Measurements from ENCODE around the gene SHKBP1. TPM values are rescaled to one million over a fixed set of nuclear protein-coding genes. Genes with fewer than 3 reads are reported as not detected.

The SHKBP1 gene
- total and polyA plus RNA-seq, 9 of the 15 experiments (the other 6 are each of a cell fraction or from before 2014, with no cell fraction given) = 1.2 to 58.1 (median 22.3) TPM

DNA sequence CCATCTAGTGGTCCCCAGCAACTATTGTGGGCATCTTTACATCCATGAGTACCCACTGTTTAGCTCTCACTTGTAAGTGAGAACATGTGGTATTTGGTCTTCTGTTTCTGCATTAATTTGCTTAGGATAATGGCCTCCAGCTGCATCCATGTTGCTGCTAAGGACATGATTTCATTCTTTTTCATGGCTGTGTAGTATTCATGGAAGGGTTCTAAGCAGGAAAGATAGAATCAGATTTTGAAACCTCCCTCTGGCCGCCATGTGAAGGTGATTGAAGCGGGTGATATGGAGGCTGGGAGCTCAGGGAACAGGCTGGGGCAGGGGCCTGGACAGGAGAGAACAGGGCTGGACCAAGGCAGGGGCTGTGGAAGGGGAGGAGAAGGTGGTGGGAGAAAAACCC, 44.6 kb downstream of the SHKBP1 start:
- FAIRE-seq = no peak
- no peak for DNase-seq (ENCODE audit: extremely low read depth in 1 of 4, low spot score in 3 of 4)
- H2AFZ ChIP-seq (ENCODE audit: low read depth, low read length) = no peak overlapping the region
- H3K4me3 ChIP-seq = no peak overlapping the region
- no peak overlapping the region for H3K27ac ChIP-seq (ENCODE audit: extremely low read depth, low read depth, low read length)
- H3K9me1 ChIP-seq (ENCODE audit: control insufficient read depth, insufficient read depth, low read length) = no peaks in the 10 kb centered on the region
- ChIA-PET POLR2A (interaction anchor here (0.7 kb wide), 1 partner anchor 337 kb away, joined by 3 read pairs; no protein-coding TSS in a partner anchor), CTCF (ENCODE audit: low intra/inter-chr PET ratio) (no interaction called here)
- BruUV-seq (replicated peaks) = no TSS peak
- no peak overlapping the region for H3K9ac ChIP-seq (ENCODE audit: insufficient read depth in 1 of 2, low read depth in 2 of 2, low read length in 2 of 2)
- H4K20me1 ChIP-seq (replicated peaks; ENCODE audit: control insufficient read depth, insufficient read depth, low read length) = no peaks in the 10 kb centered on the region
- no peak overlapping the region for H3K4me2 ChIP-seq (ENCODE audit: insufficient read depth, low read length)
- no peaks in the 10 kb centered on the region for H3K9me3 ChIP-seq (replicated peaks; ENCODE audit: control insufficient read depth, insufficient read depth, low read depth, low read length)
- H3K36me3 ChIP-seq (ENCODE audit: control insufficient read depth, insufficient read depth, low read length) = peaks cover 70% of the 10 kb centered on the region; the same call in 2 of the 3 replicates
- no peak for ATAC-seq
- TF ChIP-seq ATF2 (CRISPR knock-in tag; IDR thresholded peaks at IDR 0.05) (no peak), KDM5B (IDR thresholded peaks at IDR 0.05; ENCODE audit: insufficient replicate concordance, low read depth, low read length) (no peak), NFRKB (IDR thresholded peaks at IDR 0.05; ENCODE audit: low read depth) (no peak), MYC (IDR thresholded peaks at IDR 0.05; ENCODE audit: low read depth, low read length) (no peak), MYC (CRISPR knock-in tag; IDR thresholded peaks at IDR 0.05; ENCODE audit: borderline replicate concordance, low read depth) (no peak), ZNF311 (CRISPR knock-in tag; IDR thresholded peaks at IDR 0.05) (no peak), ZNF146 (CRISPR knock-in tag; IDR thresholded peaks at IDR 0.05; ENCODE audit: unreplicated experiment) (peak; percentile 84), SNRNP70 (optimal IDR thresholded peaks at IDR 0.05; ENCODE audit: low read depth, low read length) (no peak)
- TF ChIP-seq, protein P1, sequence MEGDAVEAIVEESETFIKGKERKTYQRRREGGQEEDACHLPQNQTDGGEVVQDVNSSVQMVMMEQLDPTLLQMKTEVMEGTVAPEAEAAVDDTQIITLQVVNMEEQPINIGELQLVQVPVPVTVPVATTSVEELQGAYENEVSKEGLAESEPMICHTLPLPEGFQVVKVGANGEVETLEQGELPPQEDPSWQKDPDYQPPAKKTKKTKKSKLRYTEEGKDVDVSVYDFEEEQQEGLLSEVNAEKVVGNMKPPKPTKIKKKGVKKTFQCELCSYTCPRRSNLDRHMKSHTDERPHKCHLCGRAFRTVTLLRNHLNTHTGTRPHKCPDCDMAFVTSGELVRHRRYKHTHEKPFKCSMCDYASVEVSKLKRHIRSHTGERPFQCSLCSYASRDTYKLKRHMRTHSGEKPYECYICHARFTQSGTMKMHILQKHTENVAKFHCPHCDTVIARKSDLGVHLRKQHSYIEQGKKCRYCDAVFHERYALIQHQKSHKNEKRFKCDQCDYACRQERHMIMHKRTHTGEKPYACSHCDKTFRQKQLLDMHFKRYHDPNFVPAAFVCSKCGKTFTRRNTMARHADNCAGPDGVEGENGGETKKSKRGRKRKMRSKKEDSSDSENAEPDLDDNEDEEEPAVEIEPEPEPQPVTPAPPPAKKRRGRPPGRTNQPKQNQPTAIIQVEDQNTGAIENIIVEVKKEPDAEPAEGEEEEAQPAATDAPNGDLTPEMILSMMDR (IDR thresholded peaks at IDR 0.05 in 2 of 3, conservative IDR thresholded peaks at IDR 0.05 in 1 of 3; ENCODE audit: insufficient read depth in 2 of 3, low read depth in 1 of 3, low read length in 3 of 3) = no peak
- H3K27me3 ChIP-seq (ENCODE audit: control insufficient read depth in 2 of 2, insufficient read depth in 2 of 2, low read length in 2 of 2) = no peaks in the 10 kb centered on the region
- 58% methylated on average over 2 of the region's 2 CpGs for WGBS (ENCODE audit: insufficient coverage, low coverage, missing lambda C conversion rate)
- H3K4me1 ChIP-seq (replicated peaks in 1 of 2; ENCODE audit: control insufficient read depth in 2 of 2, insufficient read depth in 2 of 2, low read length in 2 of 2) = peaks cover 31 to 40% of the 10 kb centered on the region in 2 experiments
- in situ Hi-C loops (cut with MboI) (no loop called here), intact Hi-C loops (cut with micrococcal nuclease) (no loop called here)
- no peaks in the 10 kb centered on the region for H3K79me2 ChIP-seq (ENCODE audit: control insufficient read depth, insufficient read depth, low read length)

Data from K562 (cell line).